ENCODE measurements around the gene MED25.

MED25 gene

GRCh38 chr19:49861107-49861506 lies 43.0 kb downstream of the MED25 start:
- no peak for DNase-seq

GRCh38 chr19:49861541-49862378 lies 43.7 kb downstream of the MED25 start:
- no peak for DNase-seq

DNA sequence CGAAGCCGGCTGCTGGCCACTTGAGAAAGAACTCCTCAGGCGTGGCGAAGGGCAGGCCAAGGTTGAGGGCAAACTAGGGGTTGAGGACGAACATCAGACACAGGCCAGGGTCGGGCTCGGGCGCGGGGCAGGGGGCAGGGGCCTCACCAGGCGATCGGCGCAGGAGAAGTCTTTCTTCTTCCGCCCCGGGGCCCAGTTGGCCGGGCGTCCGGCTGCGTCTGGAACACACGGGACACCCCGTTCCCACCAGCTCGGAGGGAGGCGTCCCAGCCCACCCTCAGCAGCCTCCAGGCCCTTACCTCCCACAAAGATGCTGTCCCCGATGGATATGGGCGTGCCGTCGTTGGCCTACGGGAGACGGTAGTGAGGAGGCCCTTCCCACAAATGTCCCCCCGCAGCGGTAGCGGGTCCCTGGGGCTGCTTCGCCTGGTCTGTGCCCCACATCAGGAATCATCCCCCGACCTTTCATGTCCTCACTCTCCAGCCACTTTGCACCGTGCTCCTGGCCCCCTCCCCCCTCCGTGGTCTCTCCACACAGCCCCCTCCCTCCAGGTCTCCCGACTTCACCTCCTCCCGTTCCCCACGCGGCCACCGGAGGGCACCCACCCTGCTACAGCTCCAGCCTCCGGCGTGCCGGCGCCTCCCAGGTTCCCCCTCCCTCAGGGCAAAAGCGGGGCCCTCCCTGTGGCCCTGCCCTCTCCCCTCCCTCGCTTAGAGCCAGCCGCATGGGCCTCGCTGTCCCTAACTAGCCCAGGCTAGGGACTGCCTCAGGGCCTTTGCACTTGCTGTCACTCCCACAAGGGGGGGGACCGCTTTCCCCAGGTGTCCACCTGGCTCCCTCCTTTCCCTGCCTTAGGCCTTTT lies 44.5 kb downstream of the MED25 start:
- no peak for DNase-seq

GRCh38 chr19:49863254-49863934 lies 45.3 kb downstream of the MED25 start:
- DNase-seq: no peak

DNA sequence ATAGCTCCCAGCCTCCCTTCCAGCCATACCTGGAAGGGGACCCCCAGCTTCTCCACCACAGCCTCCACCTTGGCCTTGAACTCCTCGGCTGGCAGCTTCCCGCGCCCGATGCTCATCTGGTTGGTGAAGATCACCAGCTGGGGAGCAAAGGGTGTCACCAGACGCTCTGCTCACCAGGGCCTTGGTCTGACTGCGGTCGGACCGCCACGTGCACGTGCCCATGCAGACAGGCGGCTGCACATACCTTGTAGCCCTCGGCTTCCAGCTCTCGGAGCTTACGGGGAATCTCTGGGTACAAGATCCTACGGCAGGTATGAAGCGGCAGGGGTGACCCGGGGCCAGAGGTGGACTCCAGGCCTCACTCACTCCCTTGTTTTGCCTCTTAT lies 45.8 kb downstream of the MED25 start:
- no peak for DNase-seq

DNA sequence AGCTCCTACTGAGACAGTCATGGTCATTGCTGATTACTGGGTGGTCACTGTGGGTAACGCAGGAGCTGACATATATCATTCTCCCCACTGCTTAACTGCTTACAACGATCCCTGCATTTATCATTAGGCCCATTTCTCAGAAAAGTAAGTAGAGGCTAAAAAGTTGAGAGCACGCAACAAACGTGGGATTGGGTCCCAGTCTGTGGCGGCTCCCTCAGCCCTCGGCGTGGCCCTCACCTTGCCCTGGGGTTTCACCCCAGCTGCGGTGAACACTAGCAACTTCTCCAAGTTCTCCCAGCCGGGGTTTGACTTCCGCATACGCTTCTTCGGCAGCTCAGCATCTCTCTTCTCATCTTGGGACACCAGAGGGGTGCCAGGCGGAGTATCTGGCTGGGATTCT lies 46.8 kb downstream of the MED25 start:
- DNase-seq: no peak

DNA sequence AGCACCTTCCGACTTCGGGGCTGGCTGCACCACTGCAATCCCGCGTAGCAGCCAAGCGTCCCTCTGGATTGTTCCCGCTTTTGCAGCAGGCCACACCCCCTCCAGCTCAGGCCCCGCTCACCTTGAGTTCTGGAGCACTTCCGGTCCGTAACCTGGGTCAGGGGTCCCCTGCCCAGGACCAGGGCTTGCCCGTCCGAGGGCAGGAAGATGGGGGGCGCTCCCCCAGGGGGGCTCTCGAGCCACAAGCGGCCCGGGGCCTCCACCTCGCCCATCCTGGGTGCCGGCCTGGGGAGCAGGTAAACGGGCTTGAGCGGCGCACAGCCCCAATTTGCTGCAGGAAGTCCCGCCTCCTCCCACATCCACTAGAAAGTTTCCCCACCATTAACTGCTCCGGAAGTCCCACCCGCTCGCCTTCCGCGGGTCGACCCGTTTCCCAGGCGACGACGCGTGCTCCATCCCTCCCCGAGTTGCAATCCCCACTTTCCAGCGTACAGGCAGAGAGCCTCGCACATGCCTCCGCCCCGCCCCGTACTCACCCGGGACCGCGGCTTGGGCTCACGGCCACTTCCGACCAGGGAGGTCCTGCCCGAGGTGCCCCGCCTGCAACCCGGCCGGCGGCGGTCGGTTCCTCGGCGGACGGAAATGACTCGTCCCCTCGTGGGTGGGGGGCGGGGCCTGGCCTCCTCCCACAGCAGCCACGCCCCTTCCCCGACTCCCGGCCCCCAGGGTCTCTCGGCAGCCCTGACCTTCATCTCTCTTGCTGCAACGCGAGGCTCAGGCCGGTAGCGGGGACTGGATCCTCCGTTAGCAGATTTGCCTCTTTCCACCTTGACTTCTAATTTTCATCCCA lies 49.1 kb downstream of the MED25 start, which contains the start of gene PNKP:
TSS of gene PNKP (minus strand) at position 644 of the 850 bp plus-strand sequence. CDS start at position 272, 372 bp downstream.
- peak; percentile 81 to 87 (median 84) for DNase-seq

DNA sequence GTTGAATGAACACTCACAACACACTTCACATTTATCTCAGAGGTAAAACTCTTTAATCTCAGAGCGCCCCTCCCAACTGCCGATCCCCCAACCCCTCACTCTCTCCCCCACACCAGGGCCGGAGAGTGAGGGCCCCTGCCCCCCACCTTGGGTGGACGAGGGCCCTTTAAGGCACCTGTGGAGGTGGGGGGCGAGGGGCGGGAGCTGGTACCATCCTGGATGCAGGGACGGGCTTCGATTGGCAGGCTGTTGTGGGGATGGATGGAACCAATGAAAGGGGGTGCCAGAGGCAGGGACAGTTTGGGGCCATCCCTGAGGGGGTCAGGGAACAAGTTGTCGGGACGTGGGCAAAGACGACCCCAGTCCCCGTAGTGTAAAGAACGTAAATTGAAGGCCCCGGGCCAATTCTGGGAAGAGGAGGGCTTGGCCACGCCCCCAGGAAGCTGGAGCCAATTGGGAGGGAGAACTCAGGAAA lies 51.0 kb downstream of the MED25 start:
- DNase-seq: no peak

DNA sequence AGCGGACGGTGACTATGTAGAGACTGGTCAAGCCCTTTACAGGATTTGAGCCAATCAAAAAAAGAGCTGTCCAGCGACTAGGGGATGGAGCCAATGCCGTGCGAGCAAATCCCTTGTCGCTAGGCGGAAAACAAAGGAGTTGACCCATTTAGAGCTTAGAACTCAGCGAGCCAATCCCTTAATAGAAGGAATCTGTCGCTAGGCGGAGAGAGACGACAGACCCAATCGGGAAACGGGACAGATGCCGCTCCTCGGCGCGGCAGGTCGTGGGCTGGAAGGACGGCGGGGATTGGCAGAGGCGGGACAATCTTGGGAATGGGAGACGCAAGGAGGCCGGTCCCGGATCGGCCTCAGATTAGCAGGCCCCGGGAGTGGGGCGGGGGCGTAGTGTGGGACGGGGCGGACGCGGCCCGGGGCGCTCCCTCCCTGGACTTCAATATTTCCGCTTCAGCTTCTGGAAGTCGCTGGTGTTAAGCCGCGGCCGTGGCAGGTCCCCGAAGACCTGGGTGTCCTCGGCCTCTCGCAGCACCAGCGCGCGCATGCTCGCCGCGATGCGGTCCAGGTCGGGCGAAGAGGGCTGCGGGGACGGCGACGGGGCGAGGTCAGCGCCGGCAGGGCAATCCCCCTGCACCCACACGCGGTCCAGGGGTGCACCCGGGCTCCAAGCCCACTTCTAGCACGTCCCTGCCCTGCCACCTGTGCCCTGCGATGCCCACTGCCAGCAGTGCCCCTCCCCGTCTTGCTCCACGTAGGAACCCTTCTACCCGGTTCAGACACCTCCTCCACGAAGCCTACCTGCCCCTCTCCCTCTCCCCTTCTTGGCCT lies 51.6 kb downstream of the MED25 start:
- DNase-seq: peak; percentile 68 to 75 (median 70)

- DNase-seq: no peak
These were observed 52.3 kb downstream of the MED25 start for GRCh38 chr19:49870309-49870901.

GRCh38 chr19:49871349-49871985 lies 53.4 kb downstream of the MED25 start:
- no peak for DNase-seq

GRCh38 chr19:49872245-49873128 lies 54.4 kb downstream of the MED25 start:
- no peak for DNase-seq

DNA sequence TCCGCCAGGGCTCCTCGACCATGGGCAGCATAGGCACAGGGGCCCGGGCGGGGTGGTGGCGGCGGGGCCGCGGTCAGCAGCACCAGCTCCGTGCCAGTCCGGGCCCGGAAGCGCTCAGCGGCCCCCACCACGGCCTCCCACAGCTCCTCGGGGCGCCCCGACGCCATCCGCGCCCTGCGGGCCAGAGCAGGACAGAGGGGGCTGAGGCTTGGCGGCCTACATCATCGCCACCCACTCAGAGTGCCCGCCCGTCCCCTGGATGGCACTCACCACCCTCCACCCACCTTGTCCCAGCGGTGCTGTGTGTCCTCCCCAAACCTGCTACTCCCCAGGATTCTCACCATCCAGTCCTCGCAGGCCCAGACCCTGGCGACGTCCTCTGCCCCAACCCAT lies 55.0 kb downstream of the MED25 start:
- no peak for DNase-seq

DNA sequence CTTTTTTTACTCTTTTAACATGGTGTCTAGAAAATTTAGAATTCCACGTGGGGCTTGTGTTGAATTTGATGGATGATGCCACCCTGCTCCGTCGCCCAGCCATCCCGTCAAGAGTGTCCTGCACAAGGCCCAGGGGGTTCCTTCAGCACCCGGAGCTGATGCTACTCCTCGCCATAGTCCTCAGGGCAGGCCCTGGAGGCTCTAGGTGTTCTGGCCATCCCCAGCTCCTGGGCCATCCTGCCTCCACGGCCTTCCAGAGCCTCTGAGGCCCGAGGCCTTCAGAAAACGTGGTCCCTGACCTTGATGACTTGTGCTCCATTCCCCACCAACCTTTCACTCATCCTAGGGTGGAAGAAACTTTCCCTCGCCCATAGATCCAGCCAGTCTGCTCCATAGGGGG lies 55.7 kb downstream of the MED25 start:
- DNase-seq: no peak

- no peak for DNase-seq
These were observed 56.5 kb downstream of the MED25 start for GRCh38 chr19:49874503-49875157.

GRCh38 chr19:49875177-49875576 lies 57.1 kb downstream of the MED25 start:
- DNase-seq: no peak

DNA sequence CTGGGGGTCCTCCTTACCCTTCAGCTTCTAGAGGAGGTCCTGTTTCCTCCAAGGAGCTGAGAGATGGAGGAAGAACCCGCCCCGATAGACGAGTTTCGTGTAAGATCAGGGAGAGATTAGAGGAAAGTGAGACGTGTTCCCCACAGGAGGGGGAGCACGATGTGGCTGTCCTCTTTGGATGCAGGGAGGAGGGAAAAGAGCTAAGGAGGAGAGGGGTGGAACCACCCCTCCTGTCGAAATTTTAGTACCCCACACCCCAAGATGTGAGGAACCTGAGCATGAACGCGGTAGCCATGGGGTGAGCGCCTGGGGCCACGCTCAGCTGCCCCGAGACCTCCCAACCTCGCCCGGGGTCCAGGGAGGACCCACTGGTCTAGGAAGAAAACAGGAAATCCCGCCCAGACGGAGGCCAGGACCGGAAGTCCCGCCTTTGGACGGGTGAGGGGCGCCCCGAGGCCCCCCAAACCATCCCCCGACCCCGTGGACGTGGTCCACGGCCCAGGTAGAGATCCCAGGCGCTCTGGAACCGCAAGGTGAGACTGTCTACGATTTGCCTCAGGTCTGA lies 57.9 kb downstream of the MED25 start:
- peak in 3 of 4 experiments; percentile 34 to 59 (median 40) for DNase-seq

DNA sequence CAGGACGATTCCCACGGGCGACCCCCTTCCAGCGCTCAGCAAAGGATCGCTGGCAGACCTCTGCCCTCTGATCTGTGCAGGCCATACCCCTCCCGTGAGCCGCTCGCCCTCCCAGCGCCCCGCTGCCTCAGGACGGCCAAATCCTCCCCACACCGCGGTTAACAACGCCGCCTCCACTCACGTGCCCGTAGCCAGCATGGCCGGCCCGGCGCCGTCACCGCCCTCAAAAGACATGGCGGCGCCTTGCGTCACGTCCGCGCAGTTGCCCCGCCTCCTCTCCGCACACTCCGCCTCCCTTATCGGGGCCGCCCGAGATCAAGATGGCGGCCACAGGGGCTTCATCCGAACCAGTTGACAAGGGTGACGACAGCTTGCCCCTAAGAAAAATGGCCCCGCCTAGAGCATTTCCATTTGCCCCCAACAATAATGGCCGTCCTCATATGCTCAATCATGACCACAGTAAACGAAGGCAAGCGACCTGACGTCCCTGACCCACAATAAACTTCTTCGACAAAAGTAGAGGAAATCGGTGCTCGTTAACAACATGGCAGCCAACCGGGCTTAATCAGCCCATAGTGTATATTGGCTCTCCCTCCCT lies 58.4 kb downstream of the MED25 start:
- peak; percentile 88 to 95 (median 92) for DNase-seq
